Measurements from ENCODE around the gene TMEM201. TPM values are rescaled to one million over a fixed set of nuclear protein-coding genes. Genes with fewer than 3 reads are reported as not detected.

TMEM201 gene
- polyA plus RNA-seq, 1 experiment, result 1.6 TPM

DNA sequence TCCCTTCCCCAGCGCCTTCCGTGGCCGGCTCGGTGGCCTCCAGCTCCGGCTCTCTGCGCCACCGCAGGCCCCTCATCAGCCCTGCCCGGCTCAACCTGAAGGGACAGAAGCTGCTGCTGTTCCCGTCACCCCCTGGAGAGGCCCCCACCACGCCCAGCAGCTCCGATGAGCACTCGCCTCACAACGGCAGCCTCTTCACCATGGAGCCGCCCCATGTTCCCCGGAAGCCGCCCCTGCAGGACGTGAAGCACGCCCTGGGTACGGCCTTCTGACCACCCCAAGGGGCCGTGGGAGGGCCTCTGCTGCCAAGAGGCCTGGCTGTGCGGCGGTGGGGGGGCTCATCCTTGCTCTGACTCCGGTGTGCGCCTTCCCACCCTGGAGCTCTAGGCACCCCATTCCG is 21.8 kb downstream of the TMEM201 start:
- POLR2A ChIA-PET, result no interaction called here

DNA sequence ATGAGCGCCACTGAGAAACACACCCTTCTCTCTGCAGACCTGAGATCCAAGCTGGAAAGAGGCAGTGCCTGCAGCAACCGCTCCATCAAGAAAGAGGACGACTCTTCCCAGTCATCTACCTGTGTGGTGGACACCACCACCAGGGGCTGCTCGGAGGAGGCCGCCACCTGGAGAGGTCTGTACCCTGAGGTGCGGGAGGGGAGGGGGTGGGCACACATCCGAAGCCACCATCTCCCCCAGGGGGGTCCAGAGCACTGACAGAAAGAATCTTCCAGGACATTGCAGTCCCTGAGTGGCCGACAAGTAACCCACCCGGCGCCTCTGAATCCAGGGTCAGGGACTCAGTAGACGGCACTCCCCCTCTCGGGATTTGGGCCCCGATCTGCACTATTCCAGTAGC is 23.0 kb downstream of the TMEM201 start:
- Histone ChIP-seq H3K27me3 (ENCODE audit: control insufficient read depth, insufficient read depth, low read length) (no peaks in the 10 kb centered on the region), H3K27ac (ENCODE audit: low read depth, low read length) (no peak overlapping the region), H3K4me3 (ENCODE audit: low read depth, low read length) (no peak overlapping the region), H3K9me3 (ENCODE audit: control insufficient read depth, insufficient read depth, low read length) (no peaks in the 10 kb centered on the region; the same call in 1 of the 2 replicates)
- TF ChIP-seq, protein P1, sequence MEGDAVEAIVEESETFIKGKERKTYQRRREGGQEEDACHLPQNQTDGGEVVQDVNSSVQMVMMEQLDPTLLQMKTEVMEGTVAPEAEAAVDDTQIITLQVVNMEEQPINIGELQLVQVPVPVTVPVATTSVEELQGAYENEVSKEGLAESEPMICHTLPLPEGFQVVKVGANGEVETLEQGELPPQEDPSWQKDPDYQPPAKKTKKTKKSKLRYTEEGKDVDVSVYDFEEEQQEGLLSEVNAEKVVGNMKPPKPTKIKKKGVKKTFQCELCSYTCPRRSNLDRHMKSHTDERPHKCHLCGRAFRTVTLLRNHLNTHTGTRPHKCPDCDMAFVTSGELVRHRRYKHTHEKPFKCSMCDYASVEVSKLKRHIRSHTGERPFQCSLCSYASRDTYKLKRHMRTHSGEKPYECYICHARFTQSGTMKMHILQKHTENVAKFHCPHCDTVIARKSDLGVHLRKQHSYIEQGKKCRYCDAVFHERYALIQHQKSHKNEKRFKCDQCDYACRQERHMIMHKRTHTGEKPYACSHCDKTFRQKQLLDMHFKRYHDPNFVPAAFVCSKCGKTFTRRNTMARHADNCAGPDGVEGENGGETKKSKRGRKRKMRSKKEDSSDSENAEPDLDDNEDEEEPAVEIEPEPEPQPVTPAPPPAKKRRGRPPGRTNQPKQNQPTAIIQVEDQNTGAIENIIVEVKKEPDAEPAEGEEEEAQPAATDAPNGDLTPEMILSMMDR (IDR thresholded peaks at IDR 0.05; ENCODE audit: low read depth, low read length), result no peak
- DNase-seq (ENCODE audit: low read depth, low spot score), result no peak
- ChIA-PET CTCF (interaction anchor here (0.6 kb wide), 1 partner anchor 119 kb away, joined by 5 read pairs; no protein-coding TSS in a partner anchor), POLR2A (no interaction called here)

More for the DNA sequence above, 21.8 kb downstream of the TMEM201 start:
- Histone ChIP-seq H3K27ac (ENCODE audit: low read depth, low read length) (no peak overlapping the region), H3K9me3 (ENCODE audit: control insufficient read depth, insufficient read depth, low read length) (no peaks in the 10 kb centered on the region; the same call in 1 of the 2 replicates), H3K4me3 (ENCODE audit: low read depth, low read length) (no peak overlapping the region), H3K27me3 (ENCODE audit: control insufficient read depth, insufficient read depth, low read length) (no peaks in the 10 kb centered on the region)
- no peak for DNase-seq (ENCODE audit: low read depth, low spot score)
- TF ChIP-seq, protein P1 (IDR thresholded peaks at IDR 0.05; ENCODE audit: low read depth, low read length), result no peak
- CTCF ChIA-PET, result no interaction called here

DNA sequence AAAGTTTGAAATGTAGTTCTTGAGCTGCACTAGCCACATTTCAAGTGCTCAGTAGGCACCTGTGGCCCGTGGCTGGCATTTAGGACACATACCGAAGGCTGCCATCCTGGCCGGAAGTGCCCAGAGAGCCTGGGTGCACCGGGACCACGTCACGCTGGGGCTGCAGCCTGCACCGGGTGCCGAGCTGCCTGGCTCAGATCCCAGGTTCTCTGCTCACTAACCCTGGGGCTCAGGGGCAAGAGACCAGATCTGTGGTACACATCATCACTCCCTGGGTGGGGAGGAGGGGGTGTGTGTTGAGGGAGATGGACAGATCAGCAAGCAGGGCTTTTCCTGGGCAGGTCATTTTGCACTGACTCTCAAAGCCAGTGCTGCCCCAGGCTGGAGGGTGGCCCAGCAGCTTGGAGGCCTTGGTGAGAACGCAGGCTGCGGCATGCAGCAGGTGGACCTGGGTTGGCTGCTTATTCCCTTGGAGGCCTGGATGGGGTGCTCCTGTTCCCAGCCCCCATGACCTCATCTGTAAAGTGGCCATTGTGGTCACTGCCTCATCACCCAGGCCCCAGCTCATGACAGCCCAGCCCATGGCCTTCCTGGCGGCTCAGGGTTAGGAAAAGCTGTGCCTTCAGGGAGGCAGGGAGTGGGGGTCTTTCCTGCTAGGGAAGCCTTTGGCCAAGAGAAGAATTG is 23.6 kb downstream of the TMEM201 start:
- no peak for DNase-seq (ENCODE audit: low read depth, low spot score)
- no peaks in the 10 kb centered on the region; the same call in 1 of the 2 replicates for H3K9me3 ChIP-seq (ENCODE audit: control insufficient read depth, insufficient read depth, low read length)
- H3K27me3 ChIP-seq (ENCODE audit: control insufficient read depth, insufficient read depth, low read length), result no peaks in the 10 kb centered on the region
- ChIA-PET CTCF (no interaction called here), POLR2A (no interaction called here)
- H3K27ac ChIP-seq (ENCODE audit: low read depth, low read length), result no peak overlapping the region
- H3K4me3 ChIP-seq (ENCODE audit: low read depth, low read length), result no peak overlapping the region
- TF ChIP-seq, protein P1 (IDR thresholded peaks at IDR 0.05; ENCODE audit: low read depth, low read length), result no peak

DNA sequence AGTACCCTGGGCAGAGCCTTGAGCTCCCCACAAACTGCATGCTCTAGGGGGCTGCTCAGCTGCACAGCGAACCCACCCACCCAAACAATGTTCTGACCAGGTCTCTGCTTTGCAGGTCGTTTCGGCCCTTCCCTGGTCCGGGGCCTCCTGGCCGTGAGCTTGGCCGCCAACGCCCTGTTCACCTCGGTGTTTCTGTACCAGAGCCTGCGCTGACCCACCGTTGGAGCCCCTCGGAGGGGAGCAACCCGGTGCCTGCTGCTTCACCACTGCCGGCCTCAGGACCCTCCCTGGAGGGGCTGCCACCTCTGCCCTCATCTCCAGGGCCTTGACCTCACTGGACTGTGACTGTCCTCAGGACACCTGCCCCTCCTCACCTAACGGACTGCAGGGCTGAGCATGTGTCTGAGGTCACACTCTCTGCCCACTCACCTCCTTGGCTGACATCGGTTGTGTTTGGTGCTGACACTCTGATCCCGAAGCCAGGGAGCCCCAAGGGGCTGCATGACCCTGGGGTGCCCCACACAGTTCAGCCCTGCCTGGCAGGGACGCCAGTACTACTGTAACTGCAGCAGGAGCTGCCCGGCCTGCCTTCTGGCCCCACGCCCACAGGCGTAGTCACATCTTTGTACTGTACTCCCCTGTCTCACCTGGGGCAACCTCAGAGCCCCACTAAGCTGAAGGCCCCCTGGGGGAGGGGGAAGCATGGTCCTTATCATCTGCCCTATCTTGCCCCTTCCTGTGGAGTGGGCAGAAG is 24.3 kb downstream of the TMEM201 start:
- Histone ChIP-seq H3K9me3 (ENCODE audit: control insufficient read depth, insufficient read depth, low read length) (no peaks in the 10 kb centered on the region; the same call in 1 of the 2 replicates), H3K27me3 (ENCODE audit: control insufficient read depth, insufficient read depth, low read length) (no peaks in the 10 kb centered on the region), H3K4me3 (ENCODE audit: low read depth, low read length) (no peak overlapping the region), H3K27ac (ENCODE audit: low read depth, low read length) (no peak overlapping the region)
- TF ChIP-seq, protein P1 (IDR thresholded peaks at IDR 0.05; ENCODE audit: low read depth, low read length), result no peak
- no peak for DNase-seq (ENCODE audit: low read depth, low spot score)
- CTCF ChIA-PET, result no interaction called here
- POLR2A ChIA-PET, result no interaction called here

Measured in AG04450 (cell line).